GM12878 (cell line): ENCODE results near the gene CMSS1. TPM values are rescaled to one million over a fixed set of nuclear protein-coding genes. Genes with fewer than 3 reads are reported as not detected.

Experiments
- ATAC-seq: fragments of 200-7000 bp; cut with Tn5 transposase; 3 replicates; pipeline ENCODE4 v1.9.1; 2020; ENCODE audit warnings: mild to moderate bottlenecking, moderate library complexity
- BruUV-seq: library from RNA; stranded (reverse); fragments of 400-500 nt; replicated peaks from 2 replicates; lab custom pipeline; 2021; lab: Mats Ljungman, UMichigan
- CTCF ChIA-PET: fragments of 300-600 bp; sonication (Branson Sonifier 250); formaldehyde crosslinking; extraction: SDS; loops from one replicate; lab custom pipeline; 2021; ENCODE audit warnings: inconsistent platforms; lab: Yijun Ruan, JAX
- POLR2A ChIA-PET: fragments of 350-600 bp; formaldehyde crosslinking; extraction: SDS; loops from one replicate; lab custom pipeline; 2021; ENCODE audit warnings: inconsistent platforms; lab: Charles Lee
- RAD21 ChIA-PET: fragments of 300-600 bp; sonication (Branson Sonifier 250); formaldehyde crosslinking; loops from one replicate; lab custom pipeline; 2023; ENCODE audit warnings: antibody characterized with exemption; ENCODE audit not compliant: unreplicated experiment; lab: Charles Lee
- SMC1A ChIA-PET: fragments of 300-600 bp; sonication (Branson Sonifier 250); formaldehyde crosslinking; loops from one replicate; lab custom pipeline; 2023; ENCODE audit not compliant: unreplicated experiment, uncharacterized antibody; lab: Charles Lee
- DNase-seq: peaks from one replicate; pipeline ENCODE4 v3.0.0-alpha.2; 2011; ENCODE audit warnings: low read depth, low spot score
- FAIRE-seq: peaks from 3 replicates; lab custom pipeline; 2011; peaks lifted over from hg19 to GRCh38; lab: Jason Lieb, UNC
- H2AFZ ChIP-seq: 2 replicates; pipeline ENCODE4 v1.6.0; 2011; ENCODE audit warnings: low read depth, low read length, control low read depth; ENCODE audit not compliant: control insufficient read depth
- H3K27ac ChIP-seq: 2 replicates; pipeline ENCODE4 v1.5.1; 2011; ENCODE audit warnings: control low read depth; ENCODE audit not compliant: control insufficient read depth, insufficient read depth
- H3K27me3 ChIP-seq, 2 experiments: replicated peaks in 1 of 2; 2 replicates each; pipeline versions ENCODE4 v1.6.0 to v1.6.1; 2011; ENCODE audit warnings: low read length in 1 of 2; ENCODE audit not compliant: control insufficient read depth in 2 of 2, insufficient read depth in 2 of 2
- H3K36me3 ChIP-seq, 2 experiments: 2 replicates each; pipeline ENCODE4 v1.5.1; 2011; ENCODE audit warnings: low read length in 1 of 2; ENCODE audit not compliant: control insufficient read depth in 2 of 2, insufficient read depth in 2 of 2
- H3K4me1 ChIP-seq: 2 replicates; pipeline ENCODE4 v1.6.1; 2011; ENCODE audit warnings: mild to moderate bottlenecking, low read length, moderate library complexity, mixed read lengths; ENCODE audit not compliant: control insufficient read depth, insufficient read depth
- H3K4me2 ChIP-seq: 2 replicates; pipeline ENCODE4 v1.6.0; 2011; ENCODE audit warnings: control low read depth; ENCODE audit not compliant: control insufficient read depth, insufficient read depth
- H3K4me3 ChIP-seq: fragments of 200-600 bp; sonication (generic); 2 replicates; pipeline ENCODE4 v1.5.1; 2016
- H3K79me2 ChIP-seq: 2 replicates; pipeline ENCODE4 v1.6.0; 2011; ENCODE audit warnings: low read length; ENCODE audit not compliant: control insufficient read depth, insufficient read depth
- H3K9ac ChIP-seq: 2 replicates; pipeline ENCODE4 v1.8.0; 2011; ENCODE audit warnings: low read length, control low read depth, mixed read lengths; ENCODE audit not compliant: control insufficient read depth, insufficient read depth
- H3K9me3 ChIP-seq: replicated peaks from 3 replicates; pipeline ENCODE4 v1.5.1; 2011; ENCODE audit warnings: mild to moderate bottlenecking, low read length; ENCODE audit not compliant: control insufficient read depth, insufficient read depth
- H4K20me1 ChIP-seq: 2 replicates; pipeline ENCODE4 v1.6.0; 2011; ENCODE audit not compliant: control insufficient read depth, insufficient read depth
- ATF2 ChIP-seq: IDR thresholded peaks from 2 replicates; pipeline ENCODE4 v1.6.1; 2012; ENCODE audit warnings: low read length, inconsistent platforms
- EED ChIP-seq: sonication (generic); IDR thresholded peaks from 2 replicates; pipeline ENCODE4 v1.6.1; 2016; ENCODE audit warnings: antibody characterized with exemption, low read depth
- IKZF1 ChIP-seq: fragments of 450-650 bp; conservative IDR thresholded peaks from 2 replicates; pipeline ENCODE4 v1.6.1; 2017; ENCODE audit warnings: antibody characterized with exemption, mild to moderate bottlenecking
- IKZF2 ChIP-seq, 2 experiments: fragments of 450-650 bp; IDR thresholded peaks; 2 replicates each; pipeline ENCODE4 v1.6.1; 2017; ENCODE audit warnings: mild to moderate bottlenecking in 2 of 2, moderate library complexity in 2 of 2
- MLLT1 ChIP-seq: fragments of 450-650 bp; IDR thresholded peaks from 2 replicates; pipeline ENCODE4 v1.6.1; 2016; ENCODE audit warnings: mild to moderate bottlenecking
- NFXL1 ChIP-seq: fragments of 450-650 bp; IDR thresholded peaks from 2 replicates; pipeline ENCODE4 v1.6.1; 2017; ENCODE audit warnings: antibody characterized with exemption, mild to moderate bottlenecking, borderline replicate concordance
- NR2C2 ChIP-seq: IDR thresholded peaks from 2 replicates; pipeline ENCODE4 v1.6.1; 2011; ENCODE audit warnings: borderline replicate concordance, low read depth; ENCODE audit not compliant: control insufficient read depth, insufficient read length
- SIX5 ChIP-seq: IDR thresholded peaks from 2 replicates; pipeline ENCODE4 v1.6.1; 2011; ENCODE audit warnings: mild to moderate bottlenecking, low read depth, low read length, moderate library complexity; ENCODE audit not compliant: severe bottlenecking
- SMC3 ChIP-seq: IDR thresholded peaks from 2 replicates; pipeline ENCODE4 v1.6.1; 2011; ENCODE audit warnings: low read length, improper control_type of control experiment, borderline replicate concordance
- STAT1 ChIP-seq: fragments of 450-650 bp; conservative IDR thresholded peaks from 2 replicates; pipeline ENCODE4 v1.6.1; 2014; ENCODE audit warnings: antibody characterized with exemption, mild to moderate bottlenecking
- STAT3 ChIP-seq: IDR thresholded peaks from 2 replicates; pipeline ENCODE4 v1.6.1; 2011; ENCODE audit warnings: low read depth, low read length, improper control_type of control experiment
- TBL1XR1 ChIP-seq: IDR thresholded peaks from 2 replicates; pipeline ENCODE4 v1.6.1; 2012; ENCODE audit warnings: low read depth, low read length, improper control_type of control experiment
- WGBS: methylation state at CpG from one replicate; pipeline ENCODE4 v1.1.6; 2016; ENCODE audit warnings: low lambda C conversion rate; ENCODE audit not compliant: insufficient replicate concordance, insufficient coverage; ENCODE audit errors: missing lambda C conversion rate; 5-methylcytosine and 5-hydroxymethylcytosine counted together
- in situ Hi-C: fragments of 300-500 bp; cut with MboI; formaldehyde crosslinking; loops from 9 replicates; pipeline ENCODE4 v1.14.3; 2018; ENCODE audit warnings: mixed read lengths
- intact Hi-C: fragments of 100-400 bp; cut with micrococcal nuclease; formaldehyde crosslinking; loops from one replicate; pipeline ENCODE4 v1.14.2; 2022; ENCODE audit not compliant: unreplicated experiment
- polyA plus RNA-seq, 11 experiments: library from polyadenylated mRNA; depleted of rRNA in 4 of 11; unstranded in 6 of 11; stranded (reverse) in 5 of 11; fragments of >200 nt; fragmentation: Nextera tagmentation in 4 of 11; fragmentation: Illumina TruSeq in 1 of 11; extraction: Ambion mirVana in 4 of 11; extraction: Trizol in 1 of 11; gene quantifications; 1 replicate in 1 of 11; 2 replicates in 10 of 11; pipeline versions ENCODE4 v1.2.1 to v1.2.3, GENCODE V29; 2011 to 2016; ENCODE audit warnings: inconsistent platforms in 2 of 11, missing spikeins in 2 of 11, low read depth in 1 of 11
- total RNA-seq, 4 experiments: library from RNA; depleted of rRNA in 3 of 4; stranded (reverse); fragments of >200 nt in 3 of 4; fragmentation: Illumina TruSeq in 1 of 4; extraction: Trizol in 1 of 4; gene quantifications; 2 replicates each; pipeline versions ENCODE4 v1.2.1 to v1.2.3, GENCODE V29; 2013 to 2021

CMSS1 gene
- total and polyA plus RNA-seq, 10 of the 15 experiments (the other 5 are each of a cell fraction or from before 2014, with no cell fraction given) = 31.0 to 118 (median 70.1) TPM

- ChIA-PET RAD21 (no interaction called here), POLR2A (no interaction called here), SMC1A (no interaction called here), CTCF (no interaction called here)
- Histone ChIP-seq H3K36me3 (no peaks in the 10 kb centered on the region), H3K27ac (no peak overlapping the region), H3K9ac (no peak overlapping the region), H3K4me1 (no peaks in the 10 kb centered on the region), H3K79me2 (no peaks in the 10 kb centered on the region), H4K20me1 (no peaks in the 10 kb centered on the region), H3K4me2 (no peak overlapping the region), H3K9me3 (no peaks in the 10 kb centered on the region), H3K27me3 (no peaks in the 10 kb centered on the region), H2AFZ (no peak overlapping the region), H3K4me3 (no peak overlapping the region)
- ATAC-seq (no peak), FAIRE-seq (no peak), DNase-seq (no peak)
- 53% methylated on average over 6 of the region's 6 CpGs for WGBS
- BruUV-seq = no TSS peak
- TF ChIP-seq TBL1XR1 (no peak), STAT3 (no peak), NR2C2 (no peak), IKZF1 (no peak), ATF2 (no peak), NFXL1 (no peak), EED (no peak), SIX5 (no peak), IKZF2 (IDR thresholded peaks at IDR 0.05) (no peak), STAT1 (no peak), SMC3 (no peak), MLLT1 (no peak)
- in situ Hi-C loops (no loop called here), intact Hi-C loops (no loop called here)
These were observed 381.1 kb downstream of the CMSS1 start for GRCh38 chr3:100198579-100199269.
